Measurements from ENCODE around the gene ORM1.

ORM1 gene

GRCh38 chr9:114276908-114277821 is 45.7 kb upstream of the ORM1 start:
- no peaks in the 10 kb centered on the region for H3K4me1 ChIP-seq (ENCODE audit: control insufficient read depth, insufficient read depth, low read length)
- no peak overlapping the region for H3K4me3 ChIP-seq (ENCODE audit: low read depth, low read length)
- peaks cover 0 to 3% of the 10 kb centered on the region in 2 experiments; a peak in 1 of 3 replicates for H3K36me3 ChIP-seq (ENCODE audit: control insufficient read depth in 2 of 2, insufficient read depth in 1 of 2, low read length in 2 of 2)
- H3K9me3 ChIP-seq (ENCODE audit: control insufficient read depth, insufficient read depth, low read depth, low read length), result no peaks in the 10 kb centered on the region
- ChIA-PET POLR2A (no interaction called here), CTCF (interaction anchor here (0.6 to 1.1 kb wide), 2 partner anchors 122 to 169 kb away, joined by 3 to 5 read pairs; partner anchors contain the start of gene COL27A1)
- H3K27ac ChIP-seq (ENCODE audit: extremely low read depth, low read depth, low read length), result no peak overlapping the region
- TF ChIP-seq ZNF350 (tag by site-specific recombination; IDR thresholded peaks at IDR 0.05), result no peak
- no peak for TF ChIP-seq CTCF (tag by site-specific recombination; IDR thresholded peaks at IDR 0.05)
- no peak for TF ChIP-seq ZNF664 (tag by site-specific recombination; IDR thresholded peaks at IDR 0.05)
- TF ChIP-seq ZNF121 (tag by site-specific recombination; IDR thresholded peaks at IDR 0.05), result no peak
- TF ChIP-seq ZBTB48 (tag by site-specific recombination; IDR thresholded peaks at IDR 0.05), result no peak
- no peak for TF ChIP-seq ZSCAN5A (tag by site-specific recombination; IDR thresholded peaks at IDR 0.05)
- no peak for TF ChIP-seq ZNF184 (tag by site-specific recombination; IDR thresholded peaks at IDR 0.05)
- no peak for TF ChIP-seq ZNF311 (tag by site-specific recombination; IDR thresholded peaks at IDR 0.05; ENCODE audit: borderline replicate concordance)
- TF ChIP-seq WT1 (tag by site-specific recombination; IDR thresholded peaks at IDR 0.05), result no peak
- TF ChIP-seq ZNF404 (tag by site-specific recombination; IDR thresholded peaks at IDR 0.05), result no peak
- no peak for TF ChIP-seq YY1 (tag by site-specific recombination; IDR thresholded peaks at IDR 0.05)
- no peak for TF ChIP-seq ZNF747 (tag by site-specific recombination; IDR thresholded peaks at IDR 0.05)

DNA sequence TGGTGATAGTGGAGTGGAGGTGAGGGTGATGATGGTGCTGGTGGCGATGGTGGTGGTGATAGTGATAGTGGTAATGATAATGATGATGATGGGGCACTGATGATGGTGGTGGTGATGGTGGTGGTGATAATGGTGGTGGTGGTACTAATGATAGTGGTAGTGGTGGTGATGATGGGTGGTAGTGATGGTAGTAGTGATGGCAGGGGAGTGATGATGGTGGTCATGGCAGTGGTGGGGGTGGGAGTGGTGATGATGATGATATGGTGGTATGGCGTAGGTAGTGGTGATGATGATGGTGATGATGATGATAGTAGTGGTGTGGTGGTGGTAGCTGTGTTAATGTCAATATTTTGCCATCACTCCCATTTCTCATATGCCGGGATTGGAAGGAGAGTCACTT is 44.5 kb upstream of the ORM1 start:
- no peak overlapping the region for H3K27ac ChIP-seq (ENCODE audit: extremely low read depth, low read depth, low read length)
- POLR2A ChIA-PET, result no interaction called here

More for the DNA sequence above, 44.5 kb upstream of the ORM1 start:
- CTCF ChIA-PET, result interaction anchor here (1.6 to 2.0 kb wide), 2 partner anchors 12 to 170 kb away, joined by 3 to 10 read pairs; no protein-coding TSS in a partner anchor
- TF ChIP-seq ZNF544 (tag by site-specific recombination; IDR thresholded peaks at IDR 0.05) (no peak), ZNF26 (tag by site-specific recombination; IDR thresholded peaks at IDR 0.05) (no peak), ZNF37A (tag by site-specific recombination; IDR thresholded peaks at IDR 0.05) (no peak), ZNF677 (tag by site-specific recombination; IDR thresholded peaks at IDR 0.05) (no peak), EGR2 (tag by site-specific recombination; IDR thresholded peaks at IDR 0.05; ENCODE audit: low read depth) (0 out of 2 replicates have a peak, but pooled peaks have one; percentile 8), HOXC10 (CRISPR knock-in tag; IDR thresholded peaks at IDR 0.05) (no peak), ZBTB7A (tag by site-specific recombination; IDR thresholded peaks at IDR 0.05; ENCODE audit: low read depth) (no peak), ZNF138 (tag by site-specific recombination; IDR thresholded peaks at IDR 0.05; ENCODE audit: borderline replicate concordance) (no peak), ZNF513 (tag by site-specific recombination; IDR thresholded peaks at IDR 0.05) (peak; percentile 36), KLF16 (tag by site-specific recombination; IDR thresholded peaks at IDR 0.05) (no peak), ZNF548 (tag by site-specific recombination; IDR thresholded peaks at IDR 0.05) (no peak), ZNF664 (tag by site-specific recombination; IDR thresholded peaks at IDR 0.05) (no peak)
- TF ChIP-seq, protein P1, sequence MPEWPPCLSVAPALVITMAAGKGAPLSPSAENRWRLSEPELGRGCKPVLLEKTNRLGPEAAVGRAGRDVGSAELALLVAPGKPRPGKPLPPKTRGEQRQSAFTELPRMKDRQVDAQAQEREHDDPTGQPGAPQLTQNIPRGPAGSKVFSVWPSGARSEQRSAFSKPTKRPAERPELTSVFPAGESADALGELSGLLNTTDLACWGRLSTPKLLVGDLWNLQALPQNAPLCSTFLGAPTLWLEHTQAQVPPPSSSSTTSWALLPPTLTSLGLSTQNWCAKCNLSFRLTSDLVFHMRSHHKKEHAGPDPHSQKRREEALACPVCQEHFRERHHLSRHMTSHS (tag by site-specific recombination; IDR thresholded peaks at IDR 0.05), result no peak
- H3K36me3 ChIP-seq (ENCODE audit: control insufficient read depth in 2 of 2, insufficient read depth in 1 of 2, low read length in 2 of 2), result peaks cover 0 to 3% of the 10 kb centered on the region in 2 experiments; a peak in 1 of 3 replicates
- H3K4me3 ChIP-seq (ENCODE audit: low read depth, low read length), result no peak overlapping the region
- H3K9me3 ChIP-seq (ENCODE audit: control insufficient read depth, insufficient read depth, low read depth, low read length), result no peaks in the 10 kb centered on the region
- no peaks in the 10 kb centered on the region for H3K4me1 ChIP-seq (ENCODE audit: control insufficient read depth, insufficient read depth, low read length)

Measured in HEK293 (cell line).